GM23338 (cell line): ENCODE measurements around the gene FRMD4A.

Source experiments
- CREB1 ChIP-seq: fragments of 250-450 bp; sonication (Bioruptor Pico); IDR thresholded peaks from 2 replicates; pipeline ENCODE4 v1.5.0; 2020; ENCODE audit warnings: low read depth, mild to moderate bottlenecking, moderate library complexity
- CTCF ChIP-seq, 2 experiments: fragments of 200-600 bp in 1 of 2; sonication (generic) in 1 of 2; conservative IDR thresholded peaks; 2 replicates each; pipeline versions ENCODE4 v1.5.1 to v1.6.1; 2016 to 2017; ENCODE audit warnings: antibody characterized with exemption in 2 of 2, low read depth in 2 of 2, mild to moderate bottlenecking in 2 of 2, moderate library complexity in 1 of 2
- EZH2 ChIP-seq: fragments of 200-600 bp; sonication (generic); IDR thresholded peaks from one replicate; pipeline ENCODE4 v1.8.0; 2017; ENCODE audit warnings: antibody characterized with exemption, mild to moderate bottlenecking, low read depth; ENCODE audit not compliant: unreplicated experiment
- EZH2phosphoT487 ChIP-seq: fragments of 200-600 bp; sonication (generic); IDR thresholded peaks from one replicate; pipeline ENCODE4 v1.8.1; 2018; ENCODE audit warnings: antibody characterized with exemption; ENCODE audit not compliant: unreplicated experiment
- JUNB ChIP-seq: IDR thresholded peaks from one replicate; pipeline ENCODE4 v1.6.1; 2016; ENCODE audit warnings: antibody characterized with exemption; ENCODE audit not compliant: unreplicated experiment
- NANOG ChIP-seq: IDR thresholded peaks from 2 replicates; pipeline ENCODE4 v1.6.1; 2016; ENCODE audit warnings: antibody characterized with exemption, borderline replicate concordance
- POLR2AphosphoS5 ChIP-seq: IDR thresholded peaks from 2 replicates; pipeline ENCODE4 v1.6.1; 2016; ENCODE audit warnings: antibody characterized with exemption, low read depth
- REST ChIP-seq: IDR thresholded peaks from one replicate; pipeline ENCODE4 v1.6.1; 2018; ENCODE audit warnings: antibody characterized with exemption; ENCODE audit not compliant: unreplicated experiment
- STAT1 ChIP-seq: IDR thresholded peaks from one replicate; pipeline ENCODE4 v1.6.1; 2016; ENCODE audit warnings: antibody characterized with exemption; ENCODE audit not compliant: unreplicated experiment
- ZNF114 ChIP-seq: fragments of 250-450 bp; sonication (Bioruptor Pico); IDR thresholded peaks from 2 replicates; pipeline ENCODE4 v1.5.0; 2020; ENCODE audit warnings: mild to moderate bottlenecking, moderate library complexity
- ZNF331 ChIP-seq: fragments of 250-450 bp; sonication (Bioruptor Pico); IDR thresholded peaks from 2 replicates; pipeline ENCODE4 v1.5.0; 2020; ENCODE audit warnings: low read depth, mild to moderate bottlenecking, moderate library complexity
- ZNF462 ChIP-seq: fragments of 250-450 bp; sonication (Bioruptor Pico); IDR thresholded peaks from 2 replicates; pipeline ENCODE4 v1.5.0; 2020; ENCODE audit warnings: mild to moderate bottlenecking, moderate library complexity

- TF ChIP-seq CTCF (conservative IDR thresholded peaks at IDR 0.05; ENCODE audit: low read depth in 2 of 2) = no peak
- no peak for TF ChIP-seq EZH2
- no peak for TF ChIP-seq REST
- TF ChIP-seq POLR2AphosphoS5 = no peak
- no peak for TF ChIP-seq ZNF331
- TF ChIP-seq ZNF114 (CRISPR knock-in tag) = no peak
- TF ChIP-seq NANOG = no peak
- TF ChIP-seq CREB1 (CRISPR knock-in tag) = no peak
- no peak for TF ChIP-seq EZH2phosphoT487
- TF ChIP-seq ZNF462 = no peak
- no peak for TF ChIP-seq JUNB
- TF ChIP-seq STAT1 = no peak
Observed at GRCh38 chr10:14366760-14367159, 36.0 kb upstream of the FRMD4A start.
